Stimulated activated CD8-positive, alpha-beta memory T cell treated with anti-CD3 and anti-CD28 coated beads, Interleukin-4, amount 100 ng/mL, for 1 hour (primary cell): ENCODE measurements around the gene SUCLG2.

ENCODE experiments used
- DNase-seq, 2 donors: peaks; one replicate each; pipeline ENCODE4 v3.0.0-alpha.2; 2020; ENCODE audit warnings: low read depth in 2 of 2, low spot score in 1 of 2

The SUCLG2 gene

DNA sequence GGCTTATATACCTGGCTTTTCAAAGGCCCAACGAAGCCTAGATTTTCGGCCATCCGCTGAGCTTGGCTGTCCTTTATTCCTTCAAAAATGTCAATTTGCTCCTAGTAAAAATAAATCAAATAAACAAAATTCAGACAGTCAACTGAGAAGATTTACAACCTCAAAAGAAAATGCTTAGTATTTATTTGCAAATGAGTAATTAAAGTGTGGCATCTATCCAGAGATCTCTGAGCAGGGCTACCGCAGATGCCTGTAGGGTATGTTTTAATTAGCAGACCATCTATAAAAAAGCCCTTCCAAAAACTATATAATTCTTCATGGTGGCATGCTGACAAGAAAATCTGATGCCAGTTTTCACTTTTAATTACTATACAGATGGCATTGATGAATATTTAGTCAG lies 136.2 kb downstream of the SUCLG2 start:
- no peak for DNase-seq

DNA sequence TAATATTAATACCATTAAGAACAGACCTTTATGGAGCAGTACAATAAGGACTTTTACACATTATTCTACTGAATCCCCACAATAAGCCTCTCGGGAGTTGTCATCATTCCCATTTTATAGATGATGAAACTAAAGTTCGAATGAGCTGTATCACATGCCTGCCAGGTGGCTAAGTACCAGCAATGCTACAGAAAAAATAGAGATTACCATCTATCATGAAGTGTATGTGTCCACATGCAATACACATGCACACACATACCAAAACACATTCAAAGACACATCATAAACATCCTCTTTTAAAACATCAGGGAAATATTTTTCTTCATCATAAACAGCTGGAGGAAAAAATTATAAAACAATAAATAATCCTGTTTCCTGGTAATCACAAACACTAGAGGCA lies 136.6 kb downstream of the SUCLG2 start:
- DNase-seq = no peak

DNA sequence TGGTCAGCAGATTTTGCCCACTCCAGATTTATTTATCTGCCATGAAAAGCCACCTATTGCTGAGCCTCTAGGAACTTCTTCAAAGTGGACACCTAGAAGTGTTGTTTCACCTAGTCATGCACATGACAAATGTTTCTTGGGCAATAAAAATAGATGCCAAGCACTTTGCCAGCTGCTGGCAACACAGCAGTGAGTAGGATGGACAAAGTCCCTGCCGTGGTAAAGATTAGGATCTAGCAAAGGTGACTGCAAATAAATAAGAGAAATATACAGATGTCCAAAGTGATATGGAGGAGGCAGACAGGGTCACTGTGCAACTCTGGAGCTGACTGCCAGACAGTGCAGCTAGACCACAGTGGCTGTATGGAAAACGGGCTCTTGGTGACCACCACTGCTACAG lies 137.9 kb downstream of the SUCLG2 start:
- DNase-seq = no peak

DNA sequence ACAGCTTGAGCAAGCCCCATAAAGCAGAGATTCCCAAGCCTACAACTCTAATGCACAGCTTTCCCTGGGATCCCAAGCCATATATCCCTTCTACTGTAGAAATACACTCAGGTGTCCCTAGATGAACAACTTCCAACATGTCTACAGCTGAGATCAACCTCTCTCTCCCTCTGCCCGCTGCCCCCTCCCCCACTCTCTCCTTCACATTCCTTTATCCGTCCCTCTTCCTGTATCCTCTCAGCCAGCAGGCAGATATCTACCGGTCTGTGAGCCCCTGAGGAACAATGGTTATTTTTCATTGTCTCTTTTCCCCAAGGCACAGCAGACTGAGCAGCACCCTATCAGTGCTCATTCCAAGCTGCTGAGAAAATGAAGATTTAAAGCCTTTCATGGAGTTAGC lies 138.6 kb downstream of the SUCLG2 start:
- DNase-seq = no peak

DNA sequence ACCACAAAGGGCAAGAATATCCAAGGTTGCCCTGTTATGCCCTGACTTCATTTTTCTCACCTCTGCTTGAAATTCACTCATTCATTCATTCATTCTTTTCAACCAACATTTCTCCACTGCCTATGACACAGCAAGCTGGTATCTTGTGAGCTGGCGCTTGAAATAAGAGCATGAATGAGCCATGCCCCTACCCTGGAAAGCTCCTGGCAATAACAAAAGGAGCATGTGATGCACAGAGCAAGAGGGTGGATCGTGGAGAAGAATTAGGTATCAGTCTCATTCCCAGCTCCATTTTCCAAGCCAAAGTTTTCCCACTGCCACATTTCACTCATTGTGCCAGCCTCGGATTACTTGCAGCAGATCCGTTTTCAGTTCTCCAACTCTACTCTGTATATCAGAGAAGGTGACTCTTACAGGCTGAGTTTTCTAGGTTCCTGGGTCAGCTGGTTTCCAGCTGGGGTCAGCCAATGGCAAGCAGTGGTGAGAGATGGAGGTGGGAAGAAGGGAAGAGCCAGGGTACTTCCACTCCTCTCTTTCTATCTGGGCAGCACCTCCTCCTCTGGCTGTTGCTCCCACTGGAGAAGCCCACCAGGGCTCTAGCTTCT lies 144.8 kb downstream of the SUCLG2 start:
- no peak for DNase-seq

DNA sequence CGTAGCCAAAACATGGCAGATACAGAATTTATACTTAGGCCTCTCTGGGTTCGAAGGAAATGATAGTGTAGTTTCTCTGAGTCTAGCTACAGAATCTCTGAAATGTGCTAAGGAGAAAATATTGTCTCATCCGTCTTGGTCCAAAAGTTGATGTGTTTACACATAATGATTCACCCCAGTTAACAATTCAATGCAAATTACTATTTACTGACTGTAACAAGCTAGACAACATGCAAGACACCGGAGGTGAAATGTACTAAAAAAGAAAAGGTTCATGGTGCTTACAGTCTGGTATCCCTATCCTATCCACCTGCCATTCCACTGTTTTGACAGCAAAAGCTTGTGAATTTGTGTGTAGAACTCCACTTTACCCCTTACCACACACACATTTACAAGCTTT lies 146.8 kb downstream of the SUCLG2 start:
- DNase-seq = no peak

DNA sequence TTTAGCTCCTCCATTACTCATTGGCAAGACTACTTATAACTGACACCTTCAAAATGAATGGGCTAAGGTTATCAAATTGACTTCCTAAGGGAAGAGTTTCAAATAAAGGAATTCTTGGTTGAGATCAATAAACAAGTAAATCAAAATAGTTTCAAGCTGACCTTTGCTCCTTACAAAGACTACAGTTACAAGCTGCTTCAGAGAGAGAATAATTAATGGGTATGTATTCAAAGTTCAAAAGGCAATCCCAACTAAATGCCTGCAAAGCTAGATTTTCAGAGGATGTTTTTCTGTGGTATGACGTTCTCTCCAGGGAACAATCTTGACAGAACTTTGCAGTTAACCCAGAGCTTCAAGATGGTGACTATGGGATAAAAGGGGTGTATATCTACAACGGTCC lies 153.7 kb downstream of the SUCLG2 start:
- DNase-seq = no peak

DNA sequence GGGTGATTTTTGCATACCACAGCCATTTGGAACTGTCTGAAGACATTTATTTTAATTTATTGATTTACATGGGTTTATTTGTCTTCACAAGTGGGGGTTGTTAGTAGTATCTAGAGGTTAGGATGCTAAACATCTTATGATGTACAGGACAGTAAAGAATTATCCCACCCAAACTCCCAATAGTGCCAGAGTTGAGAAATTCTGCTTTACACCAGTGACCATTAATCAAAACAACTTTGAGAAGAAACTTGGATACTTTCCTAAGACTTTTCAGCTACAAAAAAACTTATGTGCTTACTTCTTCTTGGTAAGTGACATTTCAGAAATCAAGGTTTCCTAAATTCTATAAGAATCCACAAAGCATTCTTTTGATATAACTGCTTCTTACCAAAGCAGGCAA lies 156.7 kb downstream of the SUCLG2 start:
- no peak for DNase-seq

DNA sequence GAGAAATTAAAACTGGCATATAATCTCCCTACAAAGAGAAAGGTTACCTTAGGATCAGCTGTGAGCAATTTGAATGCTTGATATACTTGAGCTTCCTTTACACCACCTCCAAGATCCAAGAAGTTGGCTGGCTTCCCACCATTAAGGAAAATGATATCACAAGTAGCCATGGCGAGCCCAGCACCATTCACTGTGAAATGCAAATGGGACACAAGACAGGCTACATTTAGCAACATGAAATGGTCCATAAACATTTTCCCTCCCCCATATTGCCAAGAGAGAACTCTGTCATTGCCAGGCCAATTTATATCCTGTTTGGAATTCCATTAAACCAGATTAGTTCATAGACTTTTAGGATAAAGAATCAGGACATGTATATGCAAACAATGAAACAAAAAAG lies 158.7 kb downstream of the SUCLG2 start:
- no peak for DNase-seq

DNA sequence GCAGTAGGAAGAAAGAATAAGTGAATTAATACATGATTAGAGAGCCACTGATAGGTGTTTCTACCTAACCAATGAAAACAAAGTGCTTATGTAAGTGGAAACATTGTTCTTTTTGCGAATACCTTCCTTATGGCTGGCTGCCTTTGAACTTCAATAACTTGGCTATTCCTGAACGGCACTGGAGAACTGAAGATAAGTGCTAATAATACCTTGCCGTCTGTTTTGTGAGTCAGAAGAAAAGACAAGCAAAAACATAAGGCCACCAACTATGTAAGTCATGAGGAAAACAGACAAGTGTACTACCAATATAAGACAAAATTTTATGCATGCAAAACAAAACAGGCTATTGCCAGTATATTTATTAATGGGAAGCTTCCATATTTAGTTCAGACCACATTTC lies 160.6 kb downstream of the SUCLG2 start:
- DNase-seq = no peak

DNA sequence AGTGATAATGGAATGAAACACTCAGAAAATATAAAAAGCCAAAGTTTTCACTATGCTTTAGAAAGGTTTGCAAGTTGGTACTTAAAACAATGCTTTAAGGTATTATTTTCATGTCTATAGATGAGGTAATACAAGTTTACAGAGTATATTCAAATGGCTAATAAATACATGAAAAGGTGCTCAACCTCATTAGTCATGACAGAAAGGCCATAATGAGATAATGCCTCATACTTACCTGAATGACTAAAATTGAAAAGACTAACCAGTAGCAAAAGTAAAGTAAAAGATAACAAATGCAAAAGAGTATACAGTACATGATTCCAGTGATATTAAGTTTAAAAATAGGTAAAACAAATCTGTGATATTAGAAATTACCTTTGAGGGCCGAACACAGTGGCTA lies 163.8 kb downstream of the SUCLG2 start:
- no peak for DNase-seq

DNA sequence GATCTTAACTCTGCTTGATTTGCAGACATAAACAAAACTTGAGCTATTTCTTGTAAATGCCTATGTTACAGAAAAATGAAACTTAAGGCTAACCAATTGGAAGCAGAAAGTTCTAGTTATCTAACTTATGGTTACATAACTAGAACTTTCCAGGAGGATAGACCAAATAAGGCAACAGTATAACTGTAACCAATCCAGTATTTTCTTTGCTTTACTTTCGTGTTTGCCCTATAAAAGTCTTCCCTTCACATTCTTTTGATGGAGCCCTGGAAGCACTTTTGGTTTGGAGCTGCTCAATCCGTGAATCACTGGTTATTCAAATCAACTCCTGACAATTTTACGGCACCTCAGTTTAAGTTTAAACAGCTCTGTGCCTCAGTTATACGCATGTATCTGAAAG lies 164.6 kb downstream of the SUCLG2 start:
- no peak for DNase-seq

DNA sequence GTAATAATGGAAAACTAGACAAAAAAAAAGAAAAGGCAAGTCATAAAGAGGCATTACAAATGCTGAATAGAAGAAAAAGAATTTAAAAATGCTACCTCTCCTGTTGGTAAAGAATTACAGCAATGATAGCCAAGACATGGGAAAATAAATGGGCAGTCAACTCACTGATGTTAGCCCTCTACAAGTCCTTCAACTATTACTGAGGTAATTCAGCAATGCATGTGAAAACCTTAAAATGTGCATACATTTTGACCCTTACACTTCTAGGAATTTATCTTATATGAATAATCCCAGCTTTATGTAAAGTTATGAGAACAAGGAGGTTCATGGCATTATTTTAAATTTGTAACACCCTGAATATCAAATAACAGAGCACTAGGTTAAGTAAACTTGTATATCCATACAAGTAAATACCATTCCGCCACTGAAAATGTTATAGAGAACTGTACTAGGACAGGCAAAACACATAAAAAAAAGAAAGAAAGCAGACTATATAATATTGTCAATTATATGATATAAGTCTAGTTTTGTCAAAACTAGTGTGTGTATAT lies 166.8 kb downstream of the SUCLG2 start:
- no peak for DNase-seq

DNA sequence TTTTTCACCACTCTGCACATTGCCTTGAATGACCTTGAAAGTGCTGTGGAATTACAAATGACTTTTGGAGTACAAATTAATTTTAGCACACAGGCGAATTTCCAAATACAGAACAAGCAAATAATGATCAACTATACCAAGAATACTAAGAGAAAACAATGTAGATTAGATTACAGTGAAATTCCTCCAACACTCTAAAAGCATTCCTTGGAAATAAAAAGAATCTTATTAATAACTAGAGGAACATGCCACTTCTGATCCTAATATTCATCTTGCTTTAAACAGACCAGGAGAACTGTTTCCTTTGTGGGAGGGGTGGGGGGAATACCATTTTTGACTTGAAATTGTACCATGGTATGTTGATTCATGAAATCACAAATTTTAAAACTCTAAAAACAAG lies 167.5 kb downstream of the SUCLG2 start:
- no peak for DNase-seq

DNA sequence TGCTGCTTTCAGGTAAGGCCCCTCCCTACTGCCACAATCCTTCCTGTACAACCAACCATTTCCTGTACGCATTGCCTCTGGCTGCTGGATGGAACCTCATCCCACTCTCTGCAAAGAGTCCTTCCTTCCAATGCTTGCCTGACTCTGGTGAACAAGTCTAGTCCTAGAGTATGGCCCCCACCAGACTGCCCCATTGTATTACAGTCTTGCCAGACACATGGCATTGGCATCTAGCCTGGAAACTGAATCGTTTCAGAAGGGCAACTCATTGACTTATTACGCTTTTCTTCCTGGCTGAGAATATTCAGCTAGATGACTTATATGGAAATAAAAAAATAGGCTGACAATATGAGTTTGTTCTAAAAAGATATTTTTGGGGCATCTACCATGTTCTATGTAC lies 170.3 kb downstream of the SUCLG2 start:
- DNase-seq = no peak

DNA sequence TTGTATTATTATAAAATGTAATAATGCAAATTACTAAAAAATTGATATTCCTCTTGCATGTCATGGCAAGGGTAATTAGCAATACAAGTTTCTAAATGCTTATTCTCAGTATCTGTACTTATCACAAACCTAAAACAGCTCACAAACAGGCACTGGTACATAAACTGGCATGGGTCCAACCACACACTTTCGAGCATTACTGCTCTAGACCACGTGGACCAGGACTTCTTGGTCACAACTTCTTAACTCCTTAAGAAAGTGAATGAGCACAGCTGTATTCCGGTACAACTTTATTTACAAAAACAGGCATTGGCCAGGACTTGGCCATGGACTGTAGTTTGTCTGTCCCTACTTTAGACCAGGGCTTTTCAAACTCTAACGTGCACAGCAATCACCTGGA lies 173.3 kb downstream of the SUCLG2 start:
- no peak for DNase-seq

DNA sequence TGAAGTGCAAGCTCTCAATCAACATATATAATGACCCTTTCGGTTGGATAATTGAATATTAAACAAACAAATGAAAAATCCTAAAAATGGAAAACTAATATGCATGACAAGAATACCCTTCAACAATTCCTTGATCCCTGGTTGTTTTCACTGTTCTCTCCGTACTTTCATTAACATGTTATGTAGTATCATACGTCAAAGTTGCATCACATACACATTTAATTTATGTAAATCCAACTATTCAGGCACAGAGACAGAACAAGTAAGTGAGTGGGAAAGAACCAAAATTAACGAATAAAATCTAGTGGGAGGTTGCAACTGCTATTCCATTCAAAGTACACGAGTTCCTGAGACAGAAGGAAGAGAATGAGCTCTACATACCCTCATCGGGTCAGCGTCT lies 176.0 kb downstream of the SUCLG2 start:
- no peak for DNase-seq

DNA sequence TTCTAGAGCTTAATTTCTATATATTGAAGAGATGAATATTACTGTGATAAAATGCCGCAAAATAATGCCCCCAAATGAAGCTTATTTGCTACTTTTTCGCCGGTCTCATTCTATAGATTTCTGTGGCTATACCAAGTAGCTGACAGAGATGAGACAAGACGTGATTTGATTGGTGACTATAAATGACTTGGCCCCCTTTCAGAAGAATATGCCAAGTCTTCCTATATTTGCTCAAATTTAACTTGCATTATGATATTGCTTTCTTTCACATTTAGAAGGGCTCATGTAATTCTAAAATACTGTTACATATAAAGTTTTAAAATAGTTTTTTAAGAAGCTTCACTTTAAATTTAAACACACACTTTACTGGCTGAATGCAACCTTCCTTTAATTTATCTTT lies 180.1 kb downstream of the SUCLG2 start:
- DNase-seq = no peak

DNA sequence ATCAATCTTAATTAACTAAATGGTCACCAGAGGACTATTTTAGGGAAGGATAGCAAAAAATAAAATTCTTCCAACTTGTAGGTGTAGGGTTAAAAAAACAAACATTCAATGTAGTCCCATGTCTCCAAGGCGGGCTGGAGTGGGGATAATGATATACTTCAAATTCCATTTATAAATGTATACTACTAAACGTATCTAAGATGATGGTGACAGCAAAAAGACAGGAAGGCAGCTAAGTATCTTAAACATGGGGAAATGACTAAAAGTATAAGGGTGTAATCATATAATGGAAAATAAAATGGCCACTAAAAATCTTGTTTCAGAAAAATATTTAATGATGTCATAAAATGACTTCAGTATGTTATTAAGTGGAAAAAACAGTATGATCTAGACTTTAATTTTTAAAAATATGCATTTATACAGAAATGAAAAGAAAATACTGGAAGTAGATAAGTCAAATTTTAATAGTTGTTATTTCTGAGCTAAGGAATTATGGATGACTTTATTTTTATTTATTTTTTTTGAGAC lies 181.7 kb downstream of the SUCLG2 start:
- DNase-seq = no peak

DNA sequence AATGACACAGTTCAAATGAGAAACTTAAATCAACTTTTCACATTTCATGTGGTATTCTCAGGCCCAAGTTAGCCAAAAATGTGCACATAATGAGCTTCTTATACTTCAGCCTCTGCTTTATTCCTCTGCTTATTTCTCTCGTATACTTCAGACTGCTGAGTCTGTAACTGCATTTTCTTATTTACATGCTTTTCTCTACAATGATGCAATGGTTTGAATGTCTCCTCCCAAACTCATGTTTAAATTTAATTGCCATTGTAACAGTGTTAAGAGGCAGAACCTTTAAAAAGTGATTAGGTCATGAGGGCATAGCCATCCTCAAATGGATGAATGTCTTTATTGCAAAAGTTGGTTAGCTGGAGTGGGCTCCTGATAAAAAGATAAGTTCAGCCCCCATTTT lies 184.2 kb downstream of the SUCLG2 start:
- no peak for DNase-seq

DNA sequence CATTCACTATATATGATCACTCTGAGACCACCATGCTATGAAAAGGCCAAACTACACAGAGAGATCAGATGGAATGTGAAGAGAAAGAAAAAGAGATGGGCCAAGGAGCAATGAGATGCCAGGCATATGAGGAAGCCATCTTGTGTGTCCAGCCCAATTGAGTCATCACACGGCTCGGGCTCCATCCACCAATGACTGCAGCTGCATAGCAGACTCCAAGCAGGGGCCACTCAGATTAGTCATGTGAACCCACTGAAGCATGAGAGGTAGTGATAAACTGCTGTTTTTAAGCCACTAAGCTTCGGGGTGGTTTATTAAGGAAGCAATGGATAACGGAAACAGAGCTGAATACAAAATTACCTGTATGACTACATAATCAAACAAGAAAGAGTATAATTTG lies 185.9 kb downstream of the SUCLG2 start:
- DNase-seq = no peak

DNA sequence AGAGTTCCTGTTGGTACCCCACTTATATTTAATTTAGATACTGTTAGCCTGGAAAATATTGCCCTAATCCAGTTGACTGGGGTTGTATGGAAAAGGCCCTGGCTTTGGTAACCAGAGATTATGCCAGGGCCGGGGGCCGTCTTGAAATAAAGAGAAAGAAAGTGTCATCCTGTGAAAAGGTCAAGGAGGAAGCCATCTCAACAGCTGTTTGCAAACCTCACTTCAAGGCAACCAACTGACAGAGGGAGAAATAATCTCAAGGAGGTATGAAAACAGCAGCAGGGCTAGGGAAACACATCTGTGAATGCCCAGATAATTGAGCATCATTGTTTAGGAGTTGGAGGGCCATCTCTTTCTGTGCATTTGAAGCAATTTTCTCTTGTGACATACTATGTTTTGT lies 190.8 kb downstream of the SUCLG2 start:
- no peak for DNase-seq

DNA sequence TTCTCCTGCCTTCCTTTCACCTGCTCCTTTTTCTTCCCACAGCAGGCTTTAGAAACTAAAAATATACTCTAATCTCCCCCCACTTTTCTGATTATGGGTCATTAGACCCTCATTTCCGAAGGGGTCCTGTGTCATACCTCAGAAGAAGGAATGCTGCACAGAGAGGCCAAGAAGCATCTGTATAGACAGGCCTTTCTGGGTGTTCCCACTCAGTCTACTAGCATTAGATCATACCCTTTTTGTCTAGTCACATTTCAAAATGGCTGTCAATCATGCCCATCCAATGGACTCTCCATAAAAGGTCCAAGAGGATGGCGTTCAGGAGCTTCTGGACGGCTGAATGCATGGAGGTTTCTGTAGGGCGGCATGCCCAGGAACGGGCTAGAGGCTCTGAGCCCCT lies 192.2 kb downstream of the SUCLG2 start:
- no peak for DNase-seq
